ENCODE results near the gene NETO2. TPM values are rescaled to one million over a fixed set of nuclear protein-coding genes. Genes with fewer than 3 reads are reported as not detected.

Gene NETO2
- total and polyA plus RNA-seq, 2 experiments from 2014 or later = 7.8 to 15.2 TPM

DNA sequence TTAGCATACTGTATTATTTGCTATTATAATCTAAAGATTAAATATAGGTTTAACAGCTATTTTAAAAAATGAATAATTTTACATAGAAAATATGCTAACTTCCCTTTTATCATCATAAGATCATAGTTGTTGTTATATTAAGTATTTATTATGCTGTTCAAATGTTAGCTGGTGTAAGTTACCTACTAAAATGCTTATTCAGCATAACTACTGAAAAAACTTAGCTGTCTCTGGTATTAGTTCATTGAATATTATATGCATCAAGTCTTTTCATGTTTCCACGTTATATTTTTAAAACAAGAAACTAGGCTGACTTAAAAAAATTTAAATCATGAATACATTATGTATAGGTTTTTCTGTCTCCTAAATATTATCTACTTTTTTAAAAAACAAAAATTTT lies 62.6 kb downstream of the NETO2 start:
- 97% methylated on average over 1 of the region's 1 CpG for WGBS (ENCODE audit: low lambda C conversion rate, missing lambda C conversion rate)
- H3K27ac ChIP-seq = no peak overlapping the region

DNA sequence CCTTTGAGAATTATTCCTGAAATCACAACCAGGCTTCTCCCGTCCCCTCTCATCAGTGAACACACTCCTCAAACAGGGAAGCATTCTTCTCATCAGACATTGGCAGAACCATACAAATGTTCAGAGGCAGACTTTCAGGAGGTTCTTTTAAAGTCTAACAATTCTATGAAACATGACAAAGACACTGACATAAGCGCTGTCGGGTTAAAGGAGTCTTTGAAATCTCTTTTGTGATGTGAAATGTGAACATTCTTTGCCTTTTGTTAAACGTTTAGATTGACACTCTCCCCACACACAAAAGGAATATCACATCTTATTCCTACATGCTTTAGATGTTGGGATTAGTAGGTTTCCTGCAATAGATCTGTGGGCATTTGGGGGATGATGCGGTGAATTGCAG lies 63.9 kb downstream of the NETO2 start:
- H3K36me3 ChIP-seq (replicated peaks; ENCODE audit: insufficient read depth, low read depth) = no peaks in the 10 kb centered on the region
- no peak overlapping the region for H3K4me3 ChIP-seq
- H3K4me1 ChIP-seq (ENCODE audit: insufficient read depth) = no peaks in the 10 kb centered on the region
- H3K27me3 ChIP-seq = no peaks in the 10 kb centered on the region
- no peak overlapping the region for H2AFZ ChIP-seq
- no peak for DNase-seq (ENCODE audit: low spot score)
- TF ChIP-seq EZH2phosphoT487 (IDR thresholded peaks at IDR 0.05; ENCODE audit: low read depth, severe bottlenecking, unreplicated experiment) (no peak), CTCF (IDR thresholded peaks at IDR 0.05; ENCODE audit: poor library complexity) (no peak), EZH2 (IDR thresholded peaks at IDR 0.05; ENCODE audit: borderline replicate concordance) (no peak)
- no peaks in the 10 kb centered on the region for H3K79me2 ChIP-seq
- 73% methylated on average over 5 of the region's 5 CpGs for WGBS (ENCODE audit: low lambda C conversion rate, missing lambda C conversion rate)
- no peaks in the 10 kb centered on the region for H3K9me2 ChIP-seq (replicated peaks; ENCODE audit: insufficient read depth)
- no peaks in the 10 kb centered on the region for H3K9me3 ChIP-seq (ENCODE audit: low read depth)
- no peak overlapping the region for H3K27ac ChIP-seq
- H4K20me1 ChIP-seq (ENCODE audit: insufficient read depth, poor library complexity, severe bottlenecking) = no peaks in the 10 kb centered on the region
- no peak overlapping the region for H3K4me2 ChIP-seq

More for the DNA sequence above, 62.6 kb downstream of the NETO2 start:
- no peaks in the 10 kb centered on the region for H4K20me1 ChIP-seq (ENCODE audit: insufficient read depth, poor library complexity, severe bottlenecking)
- H3K9me3 ChIP-seq (ENCODE audit: low read depth) = no peaks in the 10 kb centered on the region
- H3K27me3 ChIP-seq = no peaks in the 10 kb centered on the region
- no peak for TF ChIP-seq EZH2 (IDR thresholded peaks at IDR 0.05; ENCODE audit: borderline replicate concordance)
- TF ChIP-seq EZH2phosphoT487 (IDR thresholded peaks at IDR 0.05; ENCODE audit: low read depth, severe bottlenecking, unreplicated experiment) = no peak
- TF ChIP-seq CTCF (IDR thresholded peaks at IDR 0.05; ENCODE audit: poor library complexity) = no peak
- no peak overlapping the region for H2AFZ ChIP-seq
- no peak for DNase-seq (ENCODE audit: low spot score)
- H3K4me3 ChIP-seq = no peak overlapping the region
- no peaks in the 10 kb centered on the region for H3K4me1 ChIP-seq (ENCODE audit: insufficient read depth)
- H3K36me3 ChIP-seq (replicated peaks; ENCODE audit: insufficient read depth, low read depth) = no peaks in the 10 kb centered on the region
- H3K9me2 ChIP-seq (replicated peaks; ENCODE audit: insufficient read depth) = no peaks in the 10 kb centered on the region
- H3K4me2 ChIP-seq = no peak overlapping the region
- H3K79me2 ChIP-seq = no peaks in the 10 kb centered on the region

- Histone ChIP-seq H3K4me1 (ENCODE audit: insufficient read depth) (no peaks in the 10 kb centered on the region), H3K4me3 (no peak overlapping the region), H3K27me3 (no peaks in the 10 kb centered on the region), H3K9me2 (replicated peaks; ENCODE audit: insufficient read depth) (no peaks in the 10 kb centered on the region), H4K20me1 (ENCODE audit: insufficient read depth, poor library complexity, severe bottlenecking) (no peaks in the 10 kb centered on the region), H2AFZ (no peak overlapping the region), H3K36me3 (replicated peaks; ENCODE audit: insufficient read depth, low read depth) (no peaks in the 10 kb centered on the region), H3K9me3 (ENCODE audit: low read depth) (no peaks in the 10 kb centered on the region), H3K79me2 (no peaks in the 10 kb centered on the region), H3K27ac (no peak overlapping the region), H3K4me2 (no peak overlapping the region)
- 78% methylated on average over 6 of the region's 6 CpGs for WGBS (ENCODE audit: low lambda C conversion rate, missing lambda C conversion rate)
- TF ChIP-seq EZH2 (IDR thresholded peaks at IDR 0.05; ENCODE audit: borderline replicate concordance) = no peak
- no peak for TF ChIP-seq EZH2phosphoT487 (IDR thresholded peaks at IDR 0.05; ENCODE audit: low read depth, severe bottlenecking, unreplicated experiment)
- no peak for TF ChIP-seq CTCF (IDR thresholded peaks at IDR 0.05; ENCODE audit: poor library complexity)
- DNase-seq (ENCODE audit: low spot score) = no peak
These were observed 70.3 kb downstream of the NETO2 start for GRCh38 chr16:47073223-47074155.
